ENCODE results near the gene CNN3.

Gene CNN3

DNA sequence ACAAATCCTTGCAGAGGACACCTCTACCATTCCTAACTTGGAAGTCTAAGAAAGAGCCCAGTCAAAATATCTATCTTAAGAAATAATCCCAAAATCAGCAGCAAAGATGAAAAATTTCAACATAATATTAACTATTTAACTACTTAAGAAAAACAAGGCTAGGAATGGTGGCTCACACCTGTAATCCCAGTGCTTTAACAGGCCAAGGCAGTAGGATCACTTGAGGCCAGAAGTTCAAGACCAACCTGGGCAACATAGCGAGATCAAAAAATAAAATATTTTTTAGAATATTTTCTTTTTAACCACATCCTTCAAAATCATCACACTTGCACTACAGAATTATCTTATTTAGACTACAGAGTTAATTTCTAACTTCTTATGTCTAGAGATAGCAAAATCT is 4.9 kb downstream of the CNN3 start:
- DNase-seq = no peak

DNA sequence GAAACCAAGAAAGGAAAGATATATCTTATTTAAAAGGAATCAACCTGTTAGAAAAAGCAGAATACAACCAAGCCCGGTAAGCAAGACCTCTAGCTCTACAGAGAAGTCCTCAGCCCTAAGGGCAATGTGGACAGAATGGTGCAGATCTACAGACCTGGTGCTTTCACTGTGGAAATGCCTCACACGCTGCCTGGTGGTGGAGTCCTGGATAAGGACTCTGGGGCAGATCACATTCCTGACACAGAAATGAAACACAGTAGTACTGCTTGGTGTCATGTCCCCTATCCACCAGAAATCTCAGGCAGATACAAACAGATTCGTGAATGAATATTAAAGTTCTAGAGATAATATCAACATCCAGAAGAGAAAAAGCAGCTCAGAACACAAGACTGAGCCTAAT is 6.8 kb downstream of the CNN3 start:
- no peak for DNase-seq

GRCh38 chr1:94919241-94920030 is 7.5 kb downstream of the CNN3 start:
- DNase-seq = no peak

GRCh38 chr1:94917251-94917650 is 9.7 kb downstream of the CNN3 start:
- no peak for DNase-seq

- DNase-seq = no peak
Observed at GRCh38 chr1:94912263-94913184, 14.4 kb downstream of the CNN3 start.

GRCh38 chr1:94909486-94909885 is 17.4 kb downstream of the CNN3 start:
- DNase-seq = no peak

DNA sequence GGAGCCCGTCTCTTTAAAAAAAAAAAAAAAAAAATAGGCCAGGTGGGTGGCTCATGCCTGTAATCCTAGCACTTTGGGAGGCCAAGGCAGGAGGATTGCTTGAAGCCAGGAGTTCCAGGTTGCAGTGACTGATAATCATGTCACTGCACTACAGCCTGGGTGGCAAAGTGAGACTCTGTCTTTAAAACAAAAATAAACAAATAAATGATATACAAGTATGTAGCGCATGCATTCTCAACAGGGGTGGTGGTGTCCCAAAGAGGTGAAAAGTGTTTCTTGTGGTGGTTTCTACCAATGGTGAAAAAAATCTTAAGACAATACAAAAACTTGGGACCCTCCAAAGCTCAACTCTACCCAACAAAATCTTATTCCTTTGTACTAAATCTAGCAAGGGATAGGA is 17.9 kb downstream of the CNN3 start:
- DNase-seq = no peak

DNA sequence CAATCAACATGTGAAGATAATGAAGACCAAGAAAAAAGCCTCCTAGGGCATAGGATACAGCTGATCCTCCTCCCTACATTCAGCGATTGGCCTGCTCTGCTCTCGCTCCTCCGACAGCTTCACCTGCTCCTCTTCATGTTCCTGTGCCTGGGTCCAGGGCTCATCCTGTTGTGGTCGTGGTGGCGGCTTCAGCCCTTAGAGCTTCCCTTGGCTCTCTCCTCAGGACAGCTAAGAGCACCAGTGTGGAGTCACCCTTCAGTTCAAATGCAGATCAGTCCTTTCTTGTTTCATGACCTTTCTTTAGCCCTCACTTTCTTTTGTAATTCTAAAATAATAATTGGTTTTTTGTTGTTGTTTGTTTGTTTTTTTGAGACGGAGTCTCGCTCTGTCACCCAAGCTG is 18.7 kb downstream of the CNN3 start:
- DNase-seq = no peak

GRCh38 chr1:94907136-94907535 is 19.8 kb downstream of the CNN3 start:
- no peak for DNase-seq

DNA sequence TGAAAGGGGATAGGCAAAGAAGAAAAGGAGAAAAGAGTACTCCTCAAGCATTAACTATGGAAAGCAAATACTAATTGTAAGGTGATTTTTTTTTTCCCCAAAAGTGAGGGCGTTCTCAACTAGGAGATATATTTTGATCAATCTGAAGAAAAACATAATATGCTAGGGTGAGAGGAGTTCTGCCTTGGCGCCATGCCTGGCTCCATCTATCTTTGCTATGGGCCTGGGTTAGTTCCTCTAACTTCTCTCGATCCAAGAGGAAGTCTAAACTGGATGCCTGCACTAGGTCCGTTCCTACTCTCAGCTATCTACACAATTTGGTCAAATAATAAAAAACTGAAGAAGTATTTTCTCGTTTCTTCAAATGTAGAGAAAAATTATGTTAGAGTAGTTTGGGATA is 20.5 kb downstream of the CNN3 start:
- no peak for DNase-seq

GRCh38 chr1:94905207-94905606 is 21.7 kb downstream of the CNN3 start:
- DNase-seq = no peak

DNA sequence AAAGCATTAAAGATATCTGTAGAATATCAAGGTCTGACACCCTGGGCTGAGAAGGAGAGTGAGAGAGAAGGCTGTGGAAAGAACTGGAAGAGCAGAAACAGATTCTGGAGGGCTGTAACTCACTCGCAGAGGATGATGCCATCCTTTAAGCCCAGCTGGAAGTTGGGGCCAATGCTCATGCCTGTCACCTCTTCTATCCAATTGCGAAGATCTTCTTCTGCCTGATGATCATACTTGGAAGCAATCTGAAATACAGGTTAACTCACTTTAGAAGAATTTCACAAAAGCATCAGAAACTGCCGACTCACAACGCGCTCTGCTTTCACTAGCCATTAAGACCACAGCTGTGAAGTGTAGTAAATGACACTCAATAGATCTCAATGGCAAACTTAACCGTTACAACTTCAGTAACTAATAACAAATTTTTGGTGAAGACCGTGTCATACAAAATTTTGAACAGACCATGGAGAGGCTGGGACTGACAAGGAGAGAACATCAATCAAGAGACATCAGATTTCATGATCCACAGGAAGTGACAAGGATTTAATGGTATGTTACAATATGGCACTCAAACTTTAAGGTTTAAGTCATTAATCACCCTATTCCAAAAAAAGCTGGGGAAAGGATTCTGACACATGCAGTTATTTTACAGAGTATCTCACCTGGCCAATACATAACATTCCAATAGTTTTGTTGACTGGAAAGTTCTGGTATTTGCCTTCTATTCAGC is 23.5 kb downstream of the CNN3 start:
- DNase-seq = no peak

DNA sequence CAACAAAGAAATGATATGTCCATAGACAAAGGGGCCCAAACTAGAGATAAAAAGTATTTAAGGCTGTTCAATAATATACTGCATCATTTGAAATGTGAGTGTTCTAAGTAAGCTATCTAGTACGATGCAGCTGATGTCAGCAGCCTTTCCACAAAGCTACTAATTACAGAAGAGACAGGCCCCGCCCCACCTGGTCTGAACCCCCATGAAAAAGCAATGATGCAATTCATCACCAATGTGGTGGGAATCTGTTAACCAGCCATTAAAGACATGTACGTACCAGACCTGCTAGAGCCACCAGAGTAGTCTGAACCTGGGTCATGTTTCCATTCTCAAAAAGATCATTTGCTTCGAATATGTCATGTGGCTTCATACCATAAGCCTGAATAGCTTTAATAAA is 25.1 kb downstream of the CNN3 start:
- DNase-seq = no peak

- DNase-seq = no peak
Observed at GRCh38 chr1:94899756-94900155, 27.2 kb downstream of the CNN3 start.

DNA sequence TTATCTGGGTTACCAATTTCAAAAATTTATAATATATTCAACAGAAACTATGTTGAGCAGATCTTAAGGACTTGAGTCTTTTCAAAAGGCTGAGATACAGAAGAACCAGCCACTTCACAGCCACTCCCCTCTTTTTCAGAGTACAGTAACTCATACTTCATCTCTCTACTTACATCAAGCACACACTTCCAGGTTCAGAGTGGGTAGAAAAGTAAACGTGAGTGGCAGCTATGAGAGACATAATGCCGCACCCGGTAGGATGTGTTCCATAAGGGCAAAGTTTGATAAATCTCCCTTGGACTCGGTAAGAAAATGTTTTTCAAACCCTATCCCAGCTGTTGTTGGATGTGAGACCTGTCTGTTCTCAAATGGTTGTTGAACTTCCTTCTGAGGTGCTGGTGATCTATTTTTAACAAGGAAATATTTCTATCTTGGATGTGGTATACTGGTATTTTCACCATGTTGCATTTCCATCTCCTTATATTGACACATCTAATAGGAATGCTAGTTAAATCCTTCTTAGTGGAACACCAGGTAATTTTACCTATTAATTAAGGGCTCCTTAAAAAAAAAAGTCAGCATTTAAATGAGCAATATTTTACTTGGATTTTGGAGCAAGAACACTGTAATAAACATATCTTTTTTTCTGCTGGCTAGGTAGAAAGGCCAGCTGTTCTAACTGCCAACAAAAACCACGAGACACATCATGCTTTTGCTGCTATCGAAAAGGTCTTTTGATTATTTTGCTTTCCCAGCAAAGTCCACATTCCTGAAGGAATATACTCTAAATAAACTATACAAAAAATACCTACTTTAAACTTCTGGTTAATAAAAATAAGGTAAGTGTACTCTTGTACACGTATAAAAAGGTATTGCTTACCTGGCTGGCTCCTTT is 28.2 kb downstream of the CNN3 start:
- no peak for DNase-seq

- no peak for DNase-seq
Observed at GRCh38 chr1:94895518-94895917, 31.4 kb downstream of the CNN3 start.

GRCh38 chr1:94894630-94895029 is 32.3 kb downstream of the CNN3 start:
- no peak for DNase-seq

DNA sequence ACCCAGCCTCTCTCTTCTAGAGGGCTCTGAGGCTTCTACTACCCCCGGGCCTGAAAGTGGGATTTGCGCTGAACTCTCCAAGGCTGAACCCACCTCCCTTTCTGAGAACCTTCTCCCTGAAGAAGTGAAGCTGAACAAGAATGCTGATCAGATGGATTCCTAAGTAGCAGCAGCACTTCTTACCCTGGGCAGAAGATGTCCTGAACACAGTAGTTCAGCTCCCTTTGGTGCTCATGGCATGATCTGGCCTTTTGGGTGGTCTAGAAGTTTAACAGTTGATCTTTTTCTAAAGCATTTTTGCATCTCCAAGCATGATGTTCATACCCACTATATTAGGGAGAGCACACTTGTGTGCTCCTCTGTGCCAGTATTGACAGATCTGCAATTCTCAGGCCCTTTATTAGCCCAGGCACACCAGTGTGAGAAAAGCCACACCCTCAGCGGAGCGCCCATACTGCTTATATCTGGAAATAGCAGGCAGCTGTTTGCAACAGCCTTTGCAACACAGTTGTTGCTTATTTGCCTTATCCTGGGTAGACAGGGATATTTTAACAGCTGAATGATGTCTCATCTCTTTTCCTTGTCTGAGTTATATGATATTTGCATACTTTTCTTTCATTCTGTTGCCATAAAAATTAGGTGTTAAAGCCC is 34.2 kb downstream of the CNN3 start:
- DNase-seq = no peak

GRCh38 chr1:94888201-94888600 is 38.7 kb downstream of the CNN3 start:
- no peak for DNase-seq

DNA sequence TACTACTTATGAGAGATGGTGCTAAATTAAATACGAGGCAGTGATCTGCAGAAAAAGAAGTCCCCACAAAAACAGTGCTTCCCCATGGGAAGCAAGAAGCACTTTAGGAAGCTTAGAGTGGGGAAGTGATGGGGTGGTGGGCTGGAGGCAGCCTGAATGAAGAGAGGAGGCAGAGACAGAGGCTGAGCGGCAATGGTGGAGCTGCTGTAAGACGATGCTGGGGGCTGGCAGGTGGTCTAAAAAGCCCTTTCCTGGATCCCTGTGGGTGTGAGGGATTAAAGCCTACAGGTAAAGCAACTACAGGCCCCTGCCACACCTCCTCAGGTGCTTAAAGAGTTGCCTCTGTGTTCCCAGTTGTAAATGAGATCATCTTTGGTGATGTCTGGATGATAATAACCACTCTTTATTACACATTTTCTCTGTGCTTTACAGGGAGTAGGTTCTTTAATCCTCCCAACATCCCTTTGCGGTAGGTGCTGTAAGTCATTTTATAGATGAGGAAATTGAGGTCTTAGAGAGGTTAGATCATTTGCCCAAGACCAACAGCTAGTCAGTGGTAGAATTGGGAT is 39.2 kb downstream of the CNN3 start:
- no peak for DNase-seq

DNA sequence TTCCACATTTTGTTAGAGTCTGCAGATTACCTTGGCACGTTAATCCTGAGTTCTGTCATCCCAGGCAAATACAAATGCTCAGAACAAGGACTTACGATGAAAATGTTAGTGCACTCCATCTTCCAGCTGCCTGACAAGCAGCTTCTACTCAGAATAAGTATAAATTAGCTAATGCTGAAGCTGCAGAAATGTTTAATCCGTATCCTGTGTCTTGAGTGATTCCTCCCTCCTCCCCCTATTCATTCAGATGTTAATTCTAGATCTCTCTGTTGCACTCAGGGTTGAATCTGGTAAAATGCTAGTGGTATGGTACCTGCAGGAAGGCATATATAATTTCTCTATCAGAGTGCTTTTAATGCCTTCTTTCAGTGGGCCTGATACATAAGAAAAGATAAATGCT is 39.8 kb downstream of the CNN3 start:
- DNase-seq = no peak

DNA sequence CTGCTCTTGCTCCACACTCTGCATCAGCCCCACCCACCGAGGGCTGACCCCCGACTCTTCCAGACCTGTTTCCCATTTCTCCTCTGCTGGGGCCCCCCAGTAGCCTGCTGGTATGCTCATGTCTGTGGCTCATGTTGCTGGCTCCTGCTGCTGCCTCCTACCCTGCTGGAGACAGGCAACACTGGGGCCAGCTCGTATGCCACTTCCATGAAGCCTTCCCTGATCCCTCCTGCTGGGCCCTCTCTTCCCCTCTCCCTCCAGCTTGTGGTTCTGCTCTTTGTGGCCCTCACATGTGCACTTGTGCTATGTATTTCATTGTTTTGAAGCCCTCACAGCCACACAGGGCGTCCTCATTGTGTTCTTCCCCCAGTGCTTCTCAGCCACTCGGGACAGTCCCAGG is 40.5 kb downstream of the CNN3 start:
- DNase-seq = no peak

Measured in NCI-H1048 (cell line).